Upper lobe of left lung (tissue), 6 donors: ENCODE results near the gene ALS2CL. TPM values are rescaled to one million over a fixed set of nuclear protein-coding genes. Genes with fewer than 3 reads are reported as not detected.

Source experiments
- ATAC-seq, 2 donors: fragments of 200-7000 bp; cut with Tn5 transposase; one replicate each; pipeline ENCODE4 v1.9.1; 2022; ENCODE audit warnings: mild to moderate bottlenecking in 2 of 2, moderate library complexity in 2 of 2; ENCODE audit not compliant: low FRiP score in 2 of 2
- DNase-seq, 2 donors: peaks; one replicate each; pipeline ENCODE4 v3.0.0-alpha.2; 2019 to 2020
- H3K27ac ChIP-seq, 4 donors: fragments of 200-600 bp; sonication (generic); one replicate each; pipeline ENCODE4 v1.5.1; 2016 to 2019
- H3K27me3 ChIP-seq, 4 donors: fragments of 200-600 bp; sonication (generic); one replicate each; pipeline ENCODE4 v1.5.1; 2017 to 2019
- H3K36me3 ChIP-seq, 4 donors: fragments of 200-600 bp; sonication (generic); one replicate each; pipeline ENCODE4 v1.5.1; 2016 to 2019
- H3K4me1 ChIP-seq, 4 donors: fragments of 200-600 bp; sonication (generic); one replicate each; pipeline ENCODE4 v1.5.1; 2018 to 2019
- H3K4me3 ChIP-seq, 4 donors: fragments of 200-600 bp; sonication (generic); one replicate each; pipeline ENCODE4 v1.5.1; 2017 to 2019; ENCODE audit warnings: mild to moderate bottlenecking in 2 of 4, moderate library complexity in 1 of 4
- H3K9me3 ChIP-seq, 4 donors: fragments of 200-600 bp; sonication (generic); one replicate each; pipeline ENCODE4 v1.5.1; 2018 to 2019
- EP300 ChIP-seq, 4 donors: sonication (generic); formaldehyde crosslinking; IDR thresholded peaks; one replicate each; pipeline ENCODE4 v1.5.1; 2017; ENCODE audit warnings: antibody characterized with exemption in 4 of 4, control low read depth in 2 of 4
- POLR2A ChIP-seq, 4 donors: fragments of 450-650 bp; IDR thresholded peaks; one replicate each; pipeline ENCODE4 v1.5.1; 2016 to 2017; ENCODE audit warnings: antibody characterized with exemption in 4 of 4, mild to moderate bottlenecking in 2 of 4
- POLR2AphosphoS5 ChIP-seq, 2 donors: sonication (generic); formaldehyde crosslinking; IDR thresholded peaks; one replicate each; pipeline ENCODE4 v1.5.1; 2017; ENCODE audit warnings: antibody characterized with exemption in 2 of 2
- WGBS, 2 donors: methylation state at CpG; one replicate each; pipeline ENCODE4 v1.1.5; 2017 to 2018; 5-methylcytosine and 5-hydroxymethylcytosine counted together
- total RNA-seq, 6 donors: library from RNA; depleted of rRNA in 4 of 6; stranded (reverse); fragments of >200 nt in 4 of 6; gene quantifications; one replicate each; pipeline versions ENCODE4 v1.1.0 to v1.2.1, GENCODE V29; 2016 to 2021
- TF ChIP-seq, protein P1 (sequence below), 6 experiments: fragments of 450-650 bp in 4 of 6; fragments of 200-600 bp in 2 of 6; sonication (generic) in 2 of 6; IDR thresholded peaks; one replicate each; pipeline ENCODE4 v1.5.1; 2016 to 2019; ENCODE audit warnings: antibody characterized with exemption in 6 of 6
- donor health status: DM: no; HTN: no; CAD: no; lungs with moderate emphysema.
- donor health status: DM: no; HTN: yes; CAD: no; lungs with severe emphysema.

The ALS2CL gene
- total RNA-seq, 6 donors from 2014 or later: 54.2 to 299 (median 66.9) TPM

DNA sequence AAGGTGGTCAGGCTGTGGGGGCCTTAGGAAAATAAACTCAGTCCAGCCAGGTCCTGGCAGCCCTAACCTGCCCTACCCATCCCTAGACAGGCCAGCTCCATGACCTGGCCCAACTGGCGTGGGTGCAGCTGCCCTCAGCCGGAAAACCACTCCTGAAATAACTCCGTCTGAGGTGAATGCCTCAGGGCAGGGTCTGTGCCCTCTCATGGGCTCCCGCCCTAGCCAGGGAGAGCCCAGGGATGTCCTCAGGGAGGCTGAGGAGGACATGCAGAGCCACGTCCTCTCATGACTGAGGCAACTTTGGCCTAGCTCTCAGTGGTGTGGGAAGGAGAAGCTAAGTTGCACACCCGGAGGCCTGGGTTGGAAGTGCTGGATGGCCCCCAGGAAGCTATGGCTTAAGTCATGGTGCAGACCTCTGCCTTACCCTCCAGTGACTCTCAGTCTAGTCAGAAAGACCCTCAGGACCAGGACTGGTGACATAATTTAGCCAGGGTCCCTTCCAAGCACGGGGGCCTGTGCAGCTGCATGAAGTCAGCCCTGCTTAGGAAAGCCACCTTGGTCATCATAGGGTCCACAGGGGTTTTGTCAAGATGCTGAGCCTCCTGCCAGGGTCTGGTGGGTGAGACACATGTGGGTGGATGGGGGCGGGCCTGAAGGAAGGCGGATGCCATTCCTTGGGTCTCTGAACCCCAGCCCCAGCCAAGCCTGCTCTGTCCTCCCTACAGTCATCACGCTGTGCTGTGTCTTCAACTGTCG is 15.1 kb upstream of the ALS2CL start:
- no peaks in the 10 kb centered on the region for H3K4me1 ChIP-seq

DNA sequence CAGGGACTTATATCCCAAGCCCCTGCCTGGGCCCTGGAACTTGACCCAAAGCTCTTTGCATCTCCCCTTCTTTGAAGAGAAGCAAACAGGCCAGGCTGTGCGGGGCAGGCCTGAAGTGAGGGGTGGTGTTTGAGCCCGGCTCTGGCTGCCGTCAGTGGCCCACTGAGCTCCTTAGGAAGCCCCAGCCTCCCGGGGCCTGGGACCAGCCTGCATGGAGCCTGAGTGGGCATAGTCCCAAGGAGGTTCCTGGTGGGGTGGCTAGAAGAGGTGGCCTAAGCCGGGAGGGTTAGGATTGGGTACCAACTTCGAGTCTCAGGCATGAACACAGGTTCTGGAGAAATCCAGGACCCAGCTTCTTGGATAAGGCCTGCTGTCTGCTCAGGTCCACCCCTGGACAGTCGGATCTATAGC is 14.1 kb upstream of the ALS2CL start:
- DNase-seq (peak in 1 of 2 donors; percentile 17), ATAC-seq (no peak)
- TF ChIP-seq POLR2AphosphoS5 (IDR thresholded peaks at IDR 0.05) (no peak), POLR2A (IDR thresholded peaks at IDR 0.05) (no peak), EP300 (IDR thresholded peaks at IDR 0.05) (no peak)
- TF ChIP-seq, protein P1, sequence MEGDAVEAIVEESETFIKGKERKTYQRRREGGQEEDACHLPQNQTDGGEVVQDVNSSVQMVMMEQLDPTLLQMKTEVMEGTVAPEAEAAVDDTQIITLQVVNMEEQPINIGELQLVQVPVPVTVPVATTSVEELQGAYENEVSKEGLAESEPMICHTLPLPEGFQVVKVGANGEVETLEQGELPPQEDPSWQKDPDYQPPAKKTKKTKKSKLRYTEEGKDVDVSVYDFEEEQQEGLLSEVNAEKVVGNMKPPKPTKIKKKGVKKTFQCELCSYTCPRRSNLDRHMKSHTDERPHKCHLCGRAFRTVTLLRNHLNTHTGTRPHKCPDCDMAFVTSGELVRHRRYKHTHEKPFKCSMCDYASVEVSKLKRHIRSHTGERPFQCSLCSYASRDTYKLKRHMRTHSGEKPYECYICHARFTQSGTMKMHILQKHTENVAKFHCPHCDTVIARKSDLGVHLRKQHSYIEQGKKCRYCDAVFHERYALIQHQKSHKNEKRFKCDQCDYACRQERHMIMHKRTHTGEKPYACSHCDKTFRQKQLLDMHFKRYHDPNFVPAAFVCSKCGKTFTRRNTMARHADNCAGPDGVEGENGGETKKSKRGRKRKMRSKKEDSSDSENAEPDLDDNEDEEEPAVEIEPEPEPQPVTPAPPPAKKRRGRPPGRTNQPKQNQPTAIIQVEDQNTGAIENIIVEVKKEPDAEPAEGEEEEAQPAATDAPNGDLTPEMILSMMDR (IDR thresholded peaks at IDR 0.05): no peak
- H3K9me3 ChIP-seq: no peaks in the 10 kb centered on the region
- H3K4me3 ChIP-seq: no peak overlapping the region
- WGBS, 2 donors: 88 to 93% methylated on average over 7 of the region's 7 CpGs
- no peaks in the 10 kb centered on the region for H3K27me3 ChIP-seq
- H3K4me1 ChIP-seq: no peaks in the 10 kb centered on the region
- H3K36me3 ChIP-seq: peaks cover 0 to 3% (median 0%) of the 10 kb centered on the region in 4 donors
- no peak overlapping the region for H3K27ac ChIP-seq

More for the DNA sequence above, 15.1 kb upstream of the ALS2CL start:
- H3K9me3 ChIP-seq: no peaks in the 10 kb centered on the region
- peaks cover 0 to 3% (median 0%) of the 10 kb centered on the region in 4 donors for H3K36me3 ChIP-seq
- no peaks in the 10 kb centered on the region for H3K27me3 ChIP-seq
- no peak for ATAC-seq
- H3K27ac ChIP-seq: no peak overlapping the region
- no peak overlapping the region for H3K4me3 ChIP-seq
- TF ChIP-seq POLR2A (IDR thresholded peaks at IDR 0.05) (no peak), POLR2AphosphoS5 (IDR thresholded peaks at IDR 0.05) (no peak), EP300 (IDR thresholded peaks at IDR 0.05) (no peak)
- TF ChIP-seq, protein P1 (IDR thresholded peaks at IDR 0.05): no peak
- DNase-seq: peak in 1 of 2 donors; percentile 16
- 81% methylated on average over 9 to 11 of the region's 11 CpGs for WGBS, 2 donors

DNA sequence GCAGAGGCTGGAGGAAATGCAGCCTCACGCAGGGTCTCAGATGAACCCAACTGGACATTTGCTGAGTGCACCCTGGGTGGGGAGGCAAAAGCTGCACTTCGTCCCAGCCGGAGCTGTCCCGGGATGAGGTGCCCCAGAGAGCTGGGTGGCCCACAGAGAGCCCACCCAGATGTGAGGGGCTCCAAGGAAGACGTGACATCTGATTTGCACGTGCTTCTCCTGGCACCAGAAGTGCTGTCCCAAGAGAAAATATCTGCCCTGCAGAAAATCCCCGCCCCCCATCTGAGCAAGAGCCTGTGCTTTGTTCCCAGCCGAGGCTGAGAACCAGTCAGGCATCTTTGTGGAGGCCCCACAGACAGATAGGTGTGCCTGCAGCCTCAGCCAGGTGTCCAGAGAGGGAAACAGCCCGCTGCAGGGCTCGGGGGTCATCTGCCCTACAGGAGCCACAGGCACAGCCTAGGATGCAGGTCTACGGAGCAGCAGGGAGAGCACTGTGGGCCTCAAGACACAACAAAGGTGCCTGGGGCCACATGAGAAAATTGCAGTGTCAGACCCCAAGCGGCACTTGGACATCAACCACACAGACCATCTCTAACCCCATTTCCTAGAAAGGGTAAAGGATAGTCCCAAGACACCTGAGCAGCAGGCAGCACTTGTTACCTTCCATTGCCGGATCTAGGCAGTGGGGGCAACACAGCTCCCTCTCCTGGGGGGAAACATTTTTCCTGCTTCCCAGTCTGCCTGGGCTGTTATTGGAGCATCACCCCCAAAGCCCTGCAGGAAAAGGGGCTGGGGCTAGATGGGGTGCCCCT is 13.5 kb upstream of the ALS2CL start:
- Histone ChIP-seq H3K27ac (no peak overlapping the region), H3K4me3 (no peak overlapping the region), H3K9me3 (no peaks in the 10 kb centered on the region), H3K27me3 (no peaks in the 10 kb centered on the region), H3K4me1 (no peaks in the 10 kb centered on the region), H3K36me3 (peaks cover 0 to 3% (median 0%) of the 10 kb centered on the region in 4 donors)
- 79 to 85% methylated on average over 2 to 13 of the region's 13 CpGs for WGBS, 2 donors
- DNase-seq: no peak
- TF ChIP-seq, protein P1 (IDR thresholded peaks at IDR 0.05): no peak
- TF ChIP-seq POLR2AphosphoS5 (IDR thresholded peaks at IDR 0.05) (no peak), EP300 (IDR thresholded peaks at IDR 0.05) (no peak), POLR2A (IDR thresholded peaks at IDR 0.05) (no peak)
- ATAC-seq: no peak

DNA sequence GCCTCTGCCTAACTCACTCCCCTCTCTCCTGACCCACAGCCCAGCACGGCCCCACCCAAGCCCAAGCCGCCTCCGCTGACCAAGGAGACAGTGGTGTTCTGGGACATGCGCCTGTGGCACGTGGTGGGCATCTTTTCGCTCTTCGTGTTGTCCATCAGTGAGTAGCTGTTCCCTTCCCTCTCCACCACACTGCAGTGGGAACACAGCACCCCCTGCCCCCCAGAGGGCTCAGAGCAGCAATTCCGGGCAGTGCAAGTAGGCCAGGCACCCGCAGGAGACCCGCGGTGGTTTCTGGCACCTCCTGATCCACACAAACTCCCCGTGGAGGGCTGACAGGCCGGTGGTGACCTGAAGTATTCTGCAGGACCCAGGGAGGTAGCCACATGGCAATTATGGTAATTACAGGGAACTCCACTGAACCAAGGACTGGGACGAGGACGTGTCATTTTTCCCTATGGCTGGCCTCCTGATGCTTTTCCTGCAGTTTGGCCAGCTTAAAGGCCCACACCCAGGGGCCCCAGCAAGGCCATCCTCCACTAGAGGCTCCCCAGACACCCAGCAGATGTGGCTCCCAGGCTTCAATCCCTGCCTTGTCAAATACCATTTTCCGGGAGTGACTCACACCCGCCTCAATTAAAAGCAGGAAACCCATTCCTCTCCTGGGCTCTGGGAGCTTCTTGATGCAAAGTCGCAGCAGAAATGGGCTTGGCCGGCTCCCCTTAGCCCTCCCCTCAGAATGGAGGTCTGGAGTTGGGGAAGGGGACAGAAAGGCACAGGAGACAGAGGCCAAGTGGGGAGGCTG is 12.5 kb upstream of the ALS2CL start:
- Histone ChIP-seq H3K4me1 (peaks cover 8% of the 10 kb centered on the region in 4 donors), H3K4me3 (no peak overlapping the region), H3K27ac (no peak overlapping the region), H3K36me3 (peaks cover 0 to 3% (median 0%) of the 10 kb centered on the region in 4 donors), H3K27me3 (peaks cover 0 to 7% (median 4%) of the 10 kb centered on the region in 4 donors), H3K9me3 (no peaks in the 10 kb centered on the region)
- DNase-seq: no peak
- WGBS, 2 donors: 87 to 95% methylated on average over 11 to 17 of the region's 19 CpGs
- no peak for ATAC-seq
- TF ChIP-seq POLR2A (IDR thresholded peaks at IDR 0.05) (no peak), EP300 (IDR thresholded peaks at IDR 0.05) (no peak), POLR2AphosphoS5 (IDR thresholded peaks at IDR 0.05) (no peak)
- TF ChIP-seq, protein P1 (IDR thresholded peaks at IDR 0.05): no peak
